Measurements from ENCODE around the gene OPN4.

GRCh38 chr10:86644794-86645445, 9.4 kb upstream of the OPN4 start:
- TF ChIP-seq CTCF (IDR thresholded peaks at IDR 0.05), result no peak
- no peak for TF ChIP-seq POLR2A (IDR thresholded peaks at IDR 0.05)
